ENCODE measurements around the gene PARP9. TPM values are rescaled to one million over a fixed set of nuclear protein-coding genes. Genes with fewer than 3 reads are reported as not detected.
A peak's percentile ranks its signal among the peaks of the same experiment; 100 is the strongest.
"Not testable (repeated sequence)": the region's sequence is repeated elsewhere in the genome, so short reads cannot be mapped to it uniquely, and the experiment has no call there.

The PARP9 gene
- total RNA-seq, 1 donor from 2014 or later, result 12.6 TPM

- no peak for TF ChIP-seq CTCF (conservative IDR thresholded peaks at IDR 0.05; ENCODE audit: low read depth, low read length)
- DNase-seq (ENCODE audit: low read depth), result no peak
- H3K4me3 ChIP-seq (ENCODE audit: low read depth, low read length), result peak within 1 kb of the TSS; percentile 40
Observed at GRCh38 chr3:122577409-122578031, 13.4 kb upstream of the PARP9 start, which contains the start of gene PARP15. PARP15 (plus strand) TSS chr3:122577650; CDS start chr3:122577668, 18 bp downstream.

- no peak overlapping the region for H3K4me3 ChIP-seq (ENCODE audit: low read depth, low read length)
- no peak for TF ChIP-seq CTCF (conservative IDR thresholded peaks at IDR 0.05; ENCODE audit: low read depth, low read length)
- DNase-seq (ENCODE audit: low read depth), result no peak
Observed at GRCh38 chr3:122576174-122576940, 12.3 kb upstream of the PARP9 start.

- no peak overlapping the region for H3K4me3 ChIP-seq (ENCODE audit: low read depth, low read length)
Observed at GRCh38 chr3:122572940-122573412, 8.9 kb upstream of the PARP9 start.

GRCh38 chr3:122568755-122569154 lies 4.7 kb upstream of the PARP9 start:
- DNase-seq (ENCODE audit: low read depth), result no peak
- TF ChIP-seq CTCF (conservative IDR thresholded peaks at IDR 0.05; ENCODE audit: low read depth, low read length), result no peak
- no peak overlapping the region for H3K4me3 ChIP-seq (ENCODE audit: low read depth, low read length)

More at GRCh38 chr3:122572940-122573412, 8.9 kb upstream of the PARP9 start:
- peak; percentile 25 for DNase-seq (ENCODE audit: low read depth)
- TF ChIP-seq CTCF (conservative IDR thresholded peaks at IDR 0.05; ENCODE audit: low read depth, low read length), result peak; percentile 14

- DNase-seq (ENCODE audit: low read depth); H3K4me3 ChIP-seq (ENCODE audit: low read depth, low read length): not testable (repeated sequence)
Observed at GRCh38 chr3:122568131-122568530, 4.0 kb upstream of the PARP9 start.

- no peak for TF ChIP-seq CTCF (conservative IDR thresholded peaks at IDR 0.05; ENCODE audit: low read depth, low read length)
- H3K4me3 ChIP-seq (ENCODE audit: low read depth, low read length), result peak overlapping the region; percentile 87
- no peak for DNase-seq (ENCODE audit: low read depth)
Observed at GRCh38 chr3:122563717-122564025, 429 bp downstream of the PARP9 start.

GRCh38 chr3:122562923-122563716 lies 980 bp downstream of the PARP9 start:
- no peak for TF ChIP-seq CTCF (conservative IDR thresholded peaks at IDR 0.05; ENCODE audit: low read depth, low read length)
- no peak for DNase-seq (ENCODE audit: low read depth)
- H3K4me3 ChIP-seq (ENCODE audit: low read depth, low read length), result peak overlapping the region; percentile 87
